ENCODE results near the gene ZNF718. TPM values are rescaled to one million over a fixed set of nuclear protein-coding genes. Genes with fewer than 3 reads are reported as not detected.
"Not testable (repeated sequence)": the region's sequence is repeated elsewhere in the genome, so short reads cannot be mapped to it uniquely, and the experiment has no call there.

Gene ZNF718
- total and polyA plus RNA-seq, 10 of the 15 experiments (the other 5 are each of a cell fraction or from before 2014, with no cell fraction given): 1.1 to 7.0 (median 3.9) TPM

GRCh38 chr4:176995-177394 is 52.7 kb downstream of the ZNF718 start:
- intact Hi-C loops (cut with micrococcal nuclease; ENCODE audit: unreplicated experiment): no loop called here
- no TSS peak for BruUV-seq (replicated peaks)
- Histone ChIP-seq H3K79me2 (ENCODE audit: control insufficient read depth, insufficient read depth, low read length) (no peaks in the 10 kb centered on the region), H3K9ac (ENCODE audit: control insufficient read depth, insufficient read depth, low read length) (no peak overlapping the region), H3K27ac (ENCODE audit: control insufficient read depth, insufficient read depth) (no peak overlapping the region), H3K4me3 (no peak overlapping the region), H3K4me2 (ENCODE audit: control insufficient read depth, insufficient read depth) (no peak overlapping the region), H3K27me3 (replicated peaks in 1 of 2; ENCODE audit: control insufficient read depth in 2 of 2, insufficient read depth in 2 of 2, low read length in 1 of 2) (no peaks in the 10 kb centered on the region), H4K20me1 (ENCODE audit: control insufficient read depth, insufficient read depth) (no peaks in the 10 kb centered on the region), H2AFZ (ENCODE audit: control insufficient read depth, low read depth, low read length) (no peak overlapping the region), H3K9me3 (replicated peaks; ENCODE audit: control insufficient read depth, insufficient read depth, low read length) (peaks cover 9% of the 10 kb centered on the region; the same call in 2 of the 3 replicates), H3K4me1 (ENCODE audit: control insufficient read depth, insufficient read depth, low read length) (no peaks in the 10 kb centered on the region), H3K36me3 (ENCODE audit: control insufficient read depth in 2 of 2, insufficient read depth in 2 of 2, low read length in 1 of 2) (no peaks in the 10 kb centered on the region)
- RAD21 ChIA-PET (ENCODE audit: unreplicated experiment): no interaction called here
- CTCF ChIA-PET: no interaction called here
- FAIRE-seq (no peak), ATAC-seq (no peak), DNase-seq (ENCODE audit: low read depth, low spot score) (no peak)
- in situ Hi-C loops (cut with MboI): no loop called here
- TF ChIP-seq RFX5 (IDR thresholded peaks at IDR 0.05; ENCODE audit: low read depth, low read length): no peak
- TF ChIP-seq SMAD1 (IDR thresholded peaks at IDR 0.05; ENCODE audit: low read depth, partially characterized antibody): no peak
- SMC1A ChIA-PET (ENCODE audit: uncharacterized antibody, unreplicated experiment): no interaction called here
- POLR2A ChIA-PET: no interaction called here
- WGBS (ENCODE audit: insufficient coverage, insufficient replicate concordance, low lambda C conversion rate, missing lambda C conversion rate): 90% methylated on average over 1 of the region's 1 CpG

- H3K4me2 ChIP-seq (ENCODE audit: control insufficient read depth, insufficient read depth); POLR2A ChIA-PET; ATAC-seq; H3K9me3 ChIP-seq (replicated peaks; ENCODE audit: control insufficient read depth, insufficient read depth, low read length); H3K9ac ChIP-seq (ENCODE audit: control insufficient read depth, insufficient read depth, low read length); H2AFZ ChIP-seq (ENCODE audit: control insufficient read depth, low read depth, low read length); BruUV-seq (replicated peaks); H3K4me1 ChIP-seq (ENCODE audit: control insufficient read depth, insufficient read depth, low read length); DNase-seq (ENCODE audit: low read depth, low spot score); in situ Hi-C loops (cut with MboI); H3K4me3 ChIP-seq; H3K36me3 ChIP-seq (ENCODE audit: control insufficient read depth in 2 of 2, insufficient read depth in 2 of 2, low read length in 1 of 2); RAD21 ChIA-PET (ENCODE audit: unreplicated experiment); FAIRE-seq; intact Hi-C loops (cut with micrococcal nuclease; ENCODE audit: unreplicated experiment); H3K27ac ChIP-seq (ENCODE audit: control insufficient read depth, insufficient read depth); H4K20me1 ChIP-seq (ENCODE audit: control insufficient read depth, insufficient read depth); SMC1A ChIA-PET (ENCODE audit: uncharacterized antibody, unreplicated experiment); CTCF ChIA-PET; H3K27me3 ChIP-seq (replicated peaks in 1 of 2; ENCODE audit: control insufficient read depth in 2 of 2, insufficient read depth in 2 of 2, low read length in 1 of 2); H3K79me2 ChIP-seq (ENCODE audit: control insufficient read depth, insufficient read depth, low read length): not testable (repeated sequence)
- WGBS (ENCODE audit: insufficient coverage, insufficient replicate concordance, low lambda C conversion rate, missing lambda C conversion rate): 83% methylated on average over 3 of the region's 3 CpGs
These were observed 57.9 kb downstream of the ZNF718 start for GRCh38 chr4:182225-182624.

All from GM12878 (cell line).